HG02571 (cell line): ENCODE results near the gene NXPH1.

ENCODE experiments used
- ATAC-seq: cut with Tn5 transposase; IDR thresholded peaks from one replicate; pipeline ENCODE4 v1.9.1; 2021; ENCODE audit warnings: mild to moderate bottlenecking, moderate library complexity; ENCODE audit not compliant: unreplicated experiment

Gene NXPH1

DNA sequence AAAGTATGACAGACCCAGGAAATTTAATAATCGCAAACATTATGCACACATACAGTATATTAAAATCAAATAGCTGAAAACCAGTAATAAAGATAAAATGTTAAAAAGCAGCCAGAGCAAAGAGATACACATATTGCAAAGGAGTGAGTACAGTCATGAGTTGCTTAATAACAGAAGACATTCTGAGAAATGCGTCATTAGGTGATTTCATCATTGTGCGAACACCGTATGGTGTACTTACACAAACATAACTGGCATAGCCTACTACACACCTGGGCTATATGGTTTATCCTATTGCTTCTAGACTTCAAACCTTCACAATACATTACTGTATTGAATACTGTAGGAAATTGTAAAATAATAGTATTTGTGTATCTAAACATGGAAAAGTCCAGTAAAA lies 367.6 kb downstream of the NXPH1 start:
- ATAC-seq = no peak
